Nephron (organoid): ENCODE data around the gene COL26A1.

ENCODE experiments used
- H3K27ac Mint-ChIP-seq, 3 experiments: 2 replicates each; pipeline ENCODE4 v1.8.0; 2020; ENCODE audit warnings: mixed read lengths in 3 of 3, mild to moderate bottlenecking in 2 of 3, moderate library complexity in 1 of 3
- H3K27me3 Mint-ChIP-seq: 2 replicates; pipeline ENCODE4 v1.8.0; 2021; ENCODE audit warnings: low read depth, mild to moderate bottlenecking, moderate library complexity, mixed read lengths
- H3K36me3 Mint-ChIP-seq: 2 replicates; pipeline ENCODE4 v1.8.0; 2020; ENCODE audit warnings: low read depth, mixed read lengths
- H3K4me1 Mint-ChIP-seq: 2 replicates; pipeline ENCODE4 v1.8.0; 2020; ENCODE audit warnings: mixed read lengths
- H3K4me3 Mint-ChIP-seq, 3 experiments: 2 replicates each; pipeline ENCODE4 v1.8.0; 2020; ENCODE audit warnings: mild to moderate bottlenecking in 3 of 3, mixed read lengths in 3 of 3, moderate library complexity in 2 of 3
- H3K9me3 Mint-ChIP-seq: 2 replicates; pipeline ENCODE4 v1.8.0; 2020; ENCODE audit warnings: mixed read lengths
- TF ChIP-seq, protein P1 (sequence below), 3 experiments: fragments of 200-600 bp; sonication (generic); IDR thresholded peaks; one replicate each; pipeline ENCODE4 v1.5.0; 2021; ENCODE audit warnings: antibody characterized with exemption in 3 of 3; ENCODE audit not compliant: unreplicated experiment in 3 of 3

The COL26A1 gene

DNA sequence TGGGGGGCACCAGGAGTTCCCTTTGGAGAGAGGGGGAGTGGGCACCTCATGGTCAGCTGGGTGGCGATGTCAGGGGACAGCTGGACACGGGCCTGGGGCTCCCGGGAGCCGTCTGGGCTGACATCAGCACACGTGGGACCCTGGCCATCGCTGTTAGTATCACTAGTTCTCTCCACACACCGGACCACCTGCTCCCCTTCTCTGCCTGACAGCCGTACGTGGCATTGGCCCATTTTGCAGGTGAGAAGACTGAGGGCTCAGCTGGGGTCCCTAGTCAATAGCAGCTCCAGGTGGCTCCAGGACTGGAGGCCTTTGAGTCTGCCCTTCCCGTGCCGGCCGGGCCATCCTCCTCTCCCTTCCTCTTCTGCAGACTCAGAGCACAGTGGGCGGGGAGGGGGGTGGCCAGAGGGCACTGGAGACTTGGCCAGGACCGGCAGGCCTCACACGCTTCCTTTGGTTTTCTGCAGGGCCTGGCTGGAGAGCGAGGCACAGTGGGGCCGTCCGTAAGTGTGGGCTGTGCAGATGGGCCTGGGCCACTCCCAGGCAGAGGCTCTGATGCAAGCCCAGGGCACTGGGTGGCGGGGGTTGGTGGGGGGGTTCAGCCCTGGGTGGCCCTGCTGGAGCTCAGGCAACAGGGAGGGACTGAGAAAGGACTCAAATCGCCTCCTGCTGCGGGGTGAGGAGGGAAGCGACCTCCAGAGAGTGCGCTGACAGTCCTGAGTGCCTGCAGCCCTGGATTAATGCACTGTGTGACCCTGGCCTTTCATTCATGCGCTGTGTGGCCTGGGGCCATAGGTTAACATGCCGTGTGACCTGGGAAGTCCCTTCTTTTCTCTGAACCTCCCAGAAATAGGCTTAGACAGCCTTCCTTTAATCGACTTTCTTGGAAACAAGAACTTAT is 188.2 kb downstream of the COL26A1 start:
- TF ChIP-seq, protein P1, sequence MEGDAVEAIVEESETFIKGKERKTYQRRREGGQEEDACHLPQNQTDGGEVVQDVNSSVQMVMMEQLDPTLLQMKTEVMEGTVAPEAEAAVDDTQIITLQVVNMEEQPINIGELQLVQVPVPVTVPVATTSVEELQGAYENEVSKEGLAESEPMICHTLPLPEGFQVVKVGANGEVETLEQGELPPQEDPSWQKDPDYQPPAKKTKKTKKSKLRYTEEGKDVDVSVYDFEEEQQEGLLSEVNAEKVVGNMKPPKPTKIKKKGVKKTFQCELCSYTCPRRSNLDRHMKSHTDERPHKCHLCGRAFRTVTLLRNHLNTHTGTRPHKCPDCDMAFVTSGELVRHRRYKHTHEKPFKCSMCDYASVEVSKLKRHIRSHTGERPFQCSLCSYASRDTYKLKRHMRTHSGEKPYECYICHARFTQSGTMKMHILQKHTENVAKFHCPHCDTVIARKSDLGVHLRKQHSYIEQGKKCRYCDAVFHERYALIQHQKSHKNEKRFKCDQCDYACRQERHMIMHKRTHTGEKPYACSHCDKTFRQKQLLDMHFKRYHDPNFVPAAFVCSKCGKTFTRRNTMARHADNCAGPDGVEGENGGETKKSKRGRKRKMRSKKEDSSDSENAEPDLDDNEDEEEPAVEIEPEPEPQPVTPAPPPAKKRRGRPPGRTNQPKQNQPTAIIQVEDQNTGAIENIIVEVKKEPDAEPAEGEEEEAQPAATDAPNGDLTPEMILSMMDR (IDR thresholded peaks at IDR 0.05; ENCODE audit: unreplicated experiment in 3 of 3), result no peak

DNA sequence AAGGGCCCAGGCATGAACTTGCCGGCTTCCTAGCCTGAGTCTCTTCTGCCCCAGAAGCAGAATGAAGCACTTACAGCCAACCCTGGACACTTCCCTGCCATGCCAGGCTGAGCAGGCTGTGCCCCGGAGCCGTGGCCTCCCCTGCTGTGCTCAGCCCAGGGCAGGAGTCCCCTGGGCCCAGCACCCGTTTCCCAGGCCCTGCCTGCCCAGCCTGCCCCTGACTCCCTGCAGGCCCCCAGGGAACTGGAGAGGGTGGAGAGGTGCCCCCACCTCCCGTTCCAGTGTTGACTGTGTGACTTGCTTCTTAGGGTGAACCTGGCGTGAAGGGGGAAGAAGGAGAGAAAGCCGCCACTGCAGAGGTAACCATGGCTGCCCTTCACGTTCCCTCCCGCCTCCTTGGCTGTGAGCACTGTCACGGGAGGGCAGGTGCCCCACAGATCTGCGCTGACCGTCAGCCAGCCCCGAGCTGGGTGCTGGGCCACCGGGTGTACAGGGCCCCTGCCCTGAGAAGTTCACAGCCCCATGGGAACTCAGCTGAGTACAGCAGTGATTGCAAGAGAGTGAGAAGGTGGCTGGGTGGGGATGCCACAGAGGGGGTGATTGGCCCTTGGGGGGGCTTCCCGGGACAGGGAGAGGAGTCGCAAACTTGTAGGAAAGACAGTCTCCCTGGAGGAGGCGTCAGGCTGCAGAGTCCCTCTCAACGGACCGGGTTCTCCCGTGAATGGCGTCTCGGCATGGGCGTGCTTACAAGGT is 190.5 kb downstream of the COL26A1 start:
- Mint-ChIP-seq H3K4me3 (no peak overlapping the region), H3K4me1 (no peaks in the 10 kb centered on the region), H3K9me3 (no peaks in the 10 kb centered on the region), H3K27ac (no peak overlapping the region), H3K36me3 (peaks cover 18% of the 10 kb centered on the region), H3K27me3 (no peaks in the 10 kb centered on the region)
- TF ChIP-seq, protein P1 (IDR thresholded peaks at IDR 0.05; ENCODE audit: unreplicated experiment in 3 of 3), result no peak

More for the DNA sequence above, 188.2 kb downstream of the COL26A1 start:
- Mint-ChIP-seq H3K4me1 (no peaks in the 10 kb centered on the region), H3K27ac (no peak overlapping the region), H3K9me3 (no peaks in the 10 kb centered on the region), H3K4me3 (no peak overlapping the region), H3K27me3 (no peaks in the 10 kb centered on the region), H3K36me3 (peaks cover 15% of the 10 kb centered on the region)

DNA sequence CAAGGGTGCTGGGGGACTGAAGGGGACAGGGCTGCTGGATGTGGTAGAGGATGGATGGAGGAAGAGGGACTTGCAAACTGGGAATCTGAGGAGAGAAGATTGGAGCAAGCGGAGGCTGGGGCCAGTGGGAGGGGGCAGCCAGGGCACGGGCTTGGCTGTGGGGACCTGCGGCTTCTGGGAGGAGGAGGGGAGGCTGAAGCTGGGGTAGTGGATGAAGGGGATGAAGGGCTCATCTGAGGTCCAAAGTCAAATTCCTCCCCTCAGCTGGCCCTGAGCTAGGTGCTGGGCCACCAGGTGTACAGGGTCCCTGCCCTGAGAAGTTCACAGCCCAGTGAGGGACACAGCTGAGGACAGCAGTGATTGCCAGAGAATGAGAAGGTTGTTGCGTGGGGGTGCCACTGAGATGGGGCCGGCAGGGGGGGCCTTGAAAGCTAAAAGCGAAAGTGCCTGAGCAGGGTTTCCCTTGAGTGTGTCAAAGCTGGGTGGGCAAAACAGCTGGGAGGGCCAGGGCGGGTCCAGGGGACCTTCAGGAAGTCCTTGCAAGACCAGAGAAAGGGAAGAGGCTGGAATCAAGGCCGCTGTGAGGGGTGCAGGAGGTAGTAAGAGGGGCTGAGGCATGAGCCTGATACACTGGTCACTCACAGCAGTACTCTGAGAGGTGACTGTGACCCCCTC is 191.2 kb downstream of the COL26A1 start:
- Mint-ChIP-seq H3K36me3 (peaks cover 16% of the 10 kb centered on the region), H3K4me3 (no peak overlapping the region), H3K27ac (no peak overlapping the region), H3K27me3 (no peaks in the 10 kb centered on the region), H3K9me3 (no peaks in the 10 kb centered on the region), H3K4me1 (no peaks in the 10 kb centered on the region)
- TF ChIP-seq, protein P1 (IDR thresholded peaks at IDR 0.05; ENCODE audit: unreplicated experiment in 3 of 3), result no peak

DNA sequence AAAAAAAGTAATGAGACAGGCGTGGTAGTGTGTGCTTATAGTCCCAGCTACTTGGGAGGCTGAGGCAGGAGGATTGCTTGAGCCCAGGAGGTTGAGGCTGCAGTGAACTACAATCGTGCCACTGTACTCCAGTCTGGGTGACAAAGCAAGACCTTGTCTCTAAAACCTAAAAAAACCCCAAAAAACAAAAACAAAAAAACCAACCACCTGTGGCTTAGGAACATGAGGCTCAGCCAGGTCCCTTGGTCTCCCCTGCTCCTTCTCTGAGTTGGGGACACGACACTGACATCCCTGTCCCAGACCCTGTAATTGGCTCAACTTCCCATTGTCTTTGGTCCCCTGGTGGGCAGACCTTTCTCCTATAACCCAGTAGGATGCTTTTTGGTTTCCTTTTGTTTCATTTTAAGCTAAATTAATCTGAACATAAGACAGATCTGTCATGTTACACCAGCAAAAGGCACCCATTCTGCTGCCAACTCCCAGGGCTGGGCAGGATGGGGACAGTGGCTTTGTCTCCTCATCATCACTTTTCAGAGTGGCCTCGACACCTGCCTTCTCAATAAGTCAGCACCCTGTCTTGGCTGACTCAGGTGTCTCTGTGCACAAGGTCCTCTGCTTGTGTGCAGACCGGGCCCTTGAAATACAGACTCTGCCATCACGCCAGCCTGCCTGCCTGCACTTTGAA is 192.1 kb downstream of the COL26A1 start:
- H3K4me3 Mint-ChIP-seq, result no peak overlapping the region
- TF ChIP-seq, protein P1 (IDR thresholded peaks at IDR 0.05; ENCODE audit: unreplicated experiment in 3 of 3), result no peak
- no peak overlapping the region for H3K27ac Mint-ChIP-seq
- no peaks in the 10 kb centered on the region for H3K27me3 Mint-ChIP-seq
- H3K4me1 Mint-ChIP-seq, result no peaks in the 10 kb centered on the region
- peaks cover 14% of the 10 kb centered on the region for H3K36me3 Mint-ChIP-seq
- no peaks in the 10 kb centered on the region for H3K9me3 Mint-ChIP-seq

DNA sequence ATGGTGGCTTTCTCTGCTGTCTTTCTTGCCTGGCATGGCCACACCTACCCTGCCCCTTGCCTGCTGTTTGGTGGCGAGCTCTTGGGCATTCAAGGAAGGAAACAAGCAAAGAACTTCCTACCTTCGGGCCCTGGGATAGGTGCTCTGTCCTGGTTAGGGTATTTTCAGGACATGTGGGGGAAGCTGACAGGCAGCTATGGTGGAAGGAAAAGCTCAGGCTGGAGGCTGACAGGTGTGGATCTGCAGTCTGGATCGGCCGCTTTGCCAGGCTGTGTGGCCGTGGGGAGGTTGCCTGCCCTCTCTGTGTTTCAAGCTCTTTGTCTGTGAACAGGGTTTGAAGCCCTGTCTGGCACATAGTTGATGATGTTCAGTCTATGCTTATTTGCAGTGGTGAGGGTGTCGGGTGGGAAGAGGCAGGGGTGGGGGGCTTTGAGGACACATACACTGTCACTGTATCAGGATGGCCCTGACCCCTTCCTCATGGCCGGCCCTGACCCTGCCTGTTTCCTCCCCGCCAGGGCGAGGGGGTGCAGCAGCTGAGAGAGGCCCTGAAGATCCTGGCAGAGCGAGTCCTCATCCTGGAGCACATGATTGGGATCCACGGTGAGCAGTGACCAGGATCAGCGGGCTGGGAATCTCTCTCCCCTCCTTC is 192.7 kb downstream of the COL26A1 start:
- Mint-ChIP-seq H3K9me3 (no peaks in the 10 kb centered on the region), H3K27me3 (no peaks in the 10 kb centered on the region), H3K4me1 (no peaks in the 10 kb centered on the region), H3K27ac (no peak overlapping the region), H3K4me3 (no peak overlapping the region), H3K36me3 (peaks cover 12% of the 10 kb centered on the region)
- TF ChIP-seq, protein P1 (IDR thresholded peaks at IDR 0.05; ENCODE audit: unreplicated experiment in 3 of 3), result no peak
